GM12864 (cell line): ENCODE results near the gene KY.
"Not testable (repeated sequence)": the region's sequence is repeated elsewhere in the genome, so short reads cannot be mapped to it uniquely, and the experiment has no call there.

Experiments
- DNase-seq: peaks from one replicate; pipeline ENCODE4 v3.0.0-alpha.2; 2011; ENCODE audit warnings: low read depth
- H3K4me3 ChIP-seq: 2 replicates; pipeline ENCODE4 v1.5.1; 2011; ENCODE audit warnings: mild to moderate bottlenecking, low read depth, low read length, control low read depth
- TF ChIP-seq, protein P1 (sequence below): IDR thresholded peaks from 2 replicates; pipeline ENCODE4 v1.5.1; 2011; ENCODE audit warnings: low read depth, mild to moderate bottlenecking, moderate library complexity, low read length, control low read depth, inconsistent platforms; ENCODE audit errors: missing control alignments

Gene KY

GRCh38 chr3:134594331-134594741 is 56.5 kb downstream of the KY start:
- DNase-seq = no peak

DNA sequence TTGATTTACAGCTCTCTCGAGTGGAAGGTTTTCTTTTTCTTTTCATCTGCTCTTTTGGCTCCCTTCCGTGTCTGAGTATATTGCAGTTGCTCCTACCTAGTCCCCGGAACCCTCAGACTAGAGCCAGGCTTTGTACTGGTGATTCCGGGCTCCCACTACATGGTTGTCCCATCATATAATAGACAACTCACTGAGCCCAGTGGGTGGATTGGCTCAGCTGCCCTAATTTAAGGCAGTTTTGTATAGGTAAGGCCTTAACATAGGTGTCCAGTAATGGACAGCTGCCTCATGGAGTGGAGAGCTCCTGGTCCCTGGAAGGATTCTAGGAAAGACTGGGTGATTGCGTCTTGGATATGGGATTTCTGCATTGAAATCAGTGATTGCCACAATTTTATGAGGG is 58.0 kb downstream of the KY start:
- TF ChIP-seq, protein P1, sequence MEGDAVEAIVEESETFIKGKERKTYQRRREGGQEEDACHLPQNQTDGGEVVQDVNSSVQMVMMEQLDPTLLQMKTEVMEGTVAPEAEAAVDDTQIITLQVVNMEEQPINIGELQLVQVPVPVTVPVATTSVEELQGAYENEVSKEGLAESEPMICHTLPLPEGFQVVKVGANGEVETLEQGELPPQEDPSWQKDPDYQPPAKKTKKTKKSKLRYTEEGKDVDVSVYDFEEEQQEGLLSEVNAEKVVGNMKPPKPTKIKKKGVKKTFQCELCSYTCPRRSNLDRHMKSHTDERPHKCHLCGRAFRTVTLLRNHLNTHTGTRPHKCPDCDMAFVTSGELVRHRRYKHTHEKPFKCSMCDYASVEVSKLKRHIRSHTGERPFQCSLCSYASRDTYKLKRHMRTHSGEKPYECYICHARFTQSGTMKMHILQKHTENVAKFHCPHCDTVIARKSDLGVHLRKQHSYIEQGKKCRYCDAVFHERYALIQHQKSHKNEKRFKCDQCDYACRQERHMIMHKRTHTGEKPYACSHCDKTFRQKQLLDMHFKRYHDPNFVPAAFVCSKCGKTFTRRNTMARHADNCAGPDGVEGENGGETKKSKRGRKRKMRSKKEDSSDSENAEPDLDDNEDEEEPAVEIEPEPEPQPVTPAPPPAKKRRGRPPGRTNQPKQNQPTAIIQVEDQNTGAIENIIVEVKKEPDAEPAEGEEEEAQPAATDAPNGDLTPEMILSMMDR = no peak
- H3K4me3 ChIP-seq = no peak overlapping the region
- DNase-seq = no peak

More at GRCh38 chr3:134594331-134594741, 56.5 kb downstream of the KY start:
- no peak overlapping the region for H3K4me3 ChIP-seq
- TF ChIP-seq, protein P1 = no peak

GRCh38 chr3:134590766-134591165 is 60.1 kb downstream of the KY start:
- no peak for DNase-seq
- no peak overlapping the region for H3K4me3 ChIP-seq
- TF ChIP-seq, protein P1 = no peak

DNA sequence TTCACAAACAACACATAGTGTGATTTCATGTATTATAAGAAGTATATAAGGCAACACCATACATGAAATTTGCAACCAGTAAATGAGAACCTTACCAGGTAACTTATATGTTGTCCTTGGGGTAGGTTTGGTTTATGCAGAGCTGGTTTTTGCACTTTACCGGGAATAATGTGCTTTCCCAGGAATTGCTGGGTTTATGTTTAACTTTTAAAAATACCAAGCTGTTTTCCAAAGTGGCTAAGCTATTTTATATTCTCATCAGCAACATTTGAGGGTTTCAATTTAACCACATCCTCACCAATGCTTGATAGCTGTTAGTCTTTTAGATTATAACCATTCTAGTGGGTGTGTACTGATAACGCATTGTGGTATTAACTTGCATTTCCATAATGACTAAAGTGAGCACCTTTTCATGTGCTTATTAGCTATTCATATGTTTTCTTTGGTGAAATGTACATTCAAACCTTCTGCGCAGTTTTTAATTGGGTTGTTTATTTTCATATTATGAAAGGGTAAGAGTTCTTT is 71.6 kb downstream of the KY start:
- TF ChIP-seq, protein P1 = no peak
- no peak for DNase-seq
- H3K4me3 ChIP-seq = no peak overlapping the region

GRCh38 chr3:134576831-134577230 is 74.0 kb downstream of the KY start:
- no peak for DNase-seq
- no peak overlapping the region for H3K4me3 ChIP-seq
- TF ChIP-seq, protein P1 = no peak

DNA sequence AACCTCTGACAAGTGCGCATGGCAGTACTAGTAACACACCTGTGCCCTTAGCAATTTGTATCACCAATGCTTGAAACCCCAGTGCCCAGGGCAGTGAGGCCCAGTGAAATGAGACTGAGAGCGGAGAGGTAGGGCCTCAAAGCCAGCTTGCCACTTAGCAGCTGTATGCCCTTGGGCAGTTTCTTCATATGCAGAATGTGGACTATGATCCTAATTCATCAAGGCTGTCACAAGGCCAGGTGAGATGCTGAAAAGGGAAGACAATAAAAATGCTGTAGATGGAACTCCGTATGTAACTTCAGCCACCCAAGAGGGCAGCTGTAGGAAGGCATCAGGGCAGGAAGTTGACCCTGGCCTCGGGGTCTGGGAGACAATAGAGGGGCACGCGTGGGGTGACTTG is 74.4 kb downstream of the KY start:
- TF ChIP-seq, protein P1 = no peak
- no peak for DNase-seq
- H3K4me3 ChIP-seq = no peak overlapping the region

- DNase-seq = not testable (repeated sequence)
These were observed 80.9 kb downstream of the KY start for GRCh38 chr3:134569899-134570298.

More at GRCh38 chr3:134569899-134570298, 80.9 kb downstream of the KY start:
- H3K4me3 ChIP-seq = not testable (repeated sequence)
